GM18867 (cell line): Measurements from ENCODE around the gene CYB561D2.

Experiments
- ATAC-seq: cut with Tn5 transposase; IDR thresholded peaks from one replicate; pipeline ENCODE4 v1.9.1; 2021; ENCODE audit warnings: mild to moderate bottlenecking, moderate library complexity; ENCODE audit not compliant: unreplicated experiment

The CYB561D2 gene

DNA sequence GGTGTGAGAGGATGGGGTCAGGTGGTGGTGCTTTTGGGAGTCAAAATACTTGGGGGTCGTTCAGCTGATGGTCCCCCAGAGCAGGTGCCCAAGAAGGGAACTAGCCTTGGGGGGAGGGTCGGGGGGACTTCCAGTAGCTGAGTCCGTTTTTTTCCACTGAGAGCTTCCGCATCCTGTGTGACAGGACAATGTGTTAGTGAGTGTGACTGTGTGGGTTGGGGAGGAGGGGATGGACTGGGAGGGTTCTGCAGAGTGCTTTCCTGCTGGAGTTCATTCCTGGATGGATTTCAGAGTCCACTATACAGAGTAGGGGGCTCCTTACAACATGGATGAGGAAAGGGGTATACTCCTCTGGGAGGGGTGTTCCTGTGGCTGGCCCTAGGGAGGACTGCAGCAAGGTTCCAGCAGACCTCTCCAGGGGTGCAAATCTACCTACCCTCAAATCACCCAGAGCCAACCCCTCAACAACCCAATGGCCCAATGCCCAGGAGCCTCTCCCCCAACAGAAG lies 27.5 kb upstream of the CYB561D2 start:
- no peak for ATAC-seq

GRCh38 chr3:50323614-50324199 lies 27.0 kb upstream of the CYB561D2 start:
- no peak for ATAC-seq

DNA sequence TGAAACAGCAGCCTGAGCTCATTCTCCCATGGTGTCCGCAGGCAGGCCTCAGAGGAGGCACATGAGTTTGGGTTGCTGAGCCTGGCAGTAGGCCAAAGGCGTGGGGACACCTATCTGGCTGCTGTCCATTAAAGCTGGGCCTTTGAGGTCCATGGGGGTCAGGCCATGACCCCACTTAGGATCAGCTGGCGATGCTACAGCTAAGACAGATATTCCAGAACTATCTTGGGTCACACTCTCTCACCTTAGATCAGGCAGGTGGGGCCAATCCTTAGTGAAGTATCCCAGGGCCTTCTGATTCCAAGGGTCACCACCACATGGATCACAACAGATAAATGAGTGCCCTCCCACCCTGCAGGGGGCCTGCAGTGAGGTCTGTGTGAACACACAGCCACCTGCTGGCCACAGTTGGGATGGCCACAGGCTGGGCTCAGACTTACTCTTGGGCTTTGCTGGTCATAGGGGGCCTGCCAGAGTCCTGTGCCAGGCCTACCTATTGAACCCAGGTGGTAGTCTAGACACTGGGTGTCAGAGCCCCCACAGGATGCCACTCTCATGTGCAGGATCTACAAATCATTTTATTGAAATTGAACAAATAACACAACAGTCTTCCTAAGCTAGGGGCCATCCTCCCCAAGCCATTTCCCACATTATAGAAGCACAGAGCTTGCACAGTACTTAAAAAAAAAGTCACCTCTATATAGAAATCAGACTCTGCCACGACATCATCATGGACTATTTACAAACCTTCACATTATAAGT lies 26.1 kb upstream of the CYB561D2 start:
- no peak for ATAC-seq

DNA sequence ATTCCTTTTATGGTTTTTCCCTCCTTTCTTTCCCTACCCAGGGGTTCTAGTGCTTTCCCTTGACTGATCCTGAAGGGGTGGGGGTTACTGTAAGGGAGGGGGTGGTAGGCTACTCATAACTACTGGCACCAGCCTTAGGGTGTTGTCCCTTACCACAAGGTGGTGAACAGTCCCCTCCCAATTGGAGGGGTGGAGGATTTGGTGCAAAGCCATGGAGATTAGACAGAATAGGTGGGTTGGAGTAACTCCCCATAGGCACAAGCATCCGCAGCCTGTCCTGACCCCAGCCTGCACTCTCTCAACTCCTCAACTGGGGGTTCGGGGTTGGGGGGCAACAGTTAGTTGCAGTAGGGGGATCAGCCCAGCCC lies 25.6 kb upstream of the CYB561D2 start:
- no peak for ATAC-seq

- ATAC-seq, result no peak
These were observed 25.0 kb upstream of the CYB561D2 start for GRCh38 chr3:50325497-50326181.

DNA sequence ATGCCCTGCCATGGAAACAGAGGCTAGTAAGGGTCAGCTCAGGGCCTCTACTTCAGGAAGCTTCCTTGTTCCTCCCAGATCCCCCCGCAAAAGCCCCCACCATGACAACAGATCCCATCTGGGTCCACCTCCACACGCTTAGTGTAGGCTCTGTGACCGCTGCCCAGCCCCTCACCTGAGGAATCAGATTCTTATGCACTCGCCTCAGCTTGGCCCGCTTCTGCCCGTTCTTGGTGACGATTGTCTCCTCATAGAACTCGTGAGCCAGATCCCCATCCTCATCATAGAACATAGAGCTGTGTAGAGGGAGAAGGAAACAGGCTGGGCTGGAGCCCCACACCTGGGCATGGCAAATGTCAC lies 24.5 kb upstream of the CYB561D2 start:
- ATAC-seq, result no peak

DNA sequence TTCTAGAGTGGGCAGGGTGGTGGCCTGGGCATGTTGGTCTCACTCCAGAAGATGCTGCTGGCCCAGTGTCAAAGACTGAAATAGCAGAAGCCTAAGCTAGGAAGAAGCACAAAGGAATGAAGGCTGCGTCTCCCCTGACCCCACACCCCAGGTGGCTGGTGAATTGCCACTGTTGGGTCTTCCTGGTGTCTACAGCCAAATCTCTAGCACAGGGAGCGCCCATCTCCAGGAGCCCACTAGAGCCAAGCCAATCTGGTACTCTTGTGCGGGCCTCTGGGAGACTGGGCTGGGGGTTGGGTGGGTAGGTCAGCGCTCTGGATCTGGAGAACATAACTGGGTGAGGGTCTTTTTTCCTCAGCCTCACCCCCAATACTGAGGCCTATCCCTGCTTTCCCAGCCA lies 23.5 kb upstream of the CYB561D2 start:
- ATAC-seq, result no peak

- peak; percentile 83 for ATAC-seq
These were observed 22.5 kb upstream of the CYB561D2 start, which contains the start of gene TUSC2 for GRCh38 chr3:50327943-50328691. Gene TUSC2 (minus strand): TSS chr3:50328223. CDS start chr3:50328099, 124 bp downstream.

DNA sequence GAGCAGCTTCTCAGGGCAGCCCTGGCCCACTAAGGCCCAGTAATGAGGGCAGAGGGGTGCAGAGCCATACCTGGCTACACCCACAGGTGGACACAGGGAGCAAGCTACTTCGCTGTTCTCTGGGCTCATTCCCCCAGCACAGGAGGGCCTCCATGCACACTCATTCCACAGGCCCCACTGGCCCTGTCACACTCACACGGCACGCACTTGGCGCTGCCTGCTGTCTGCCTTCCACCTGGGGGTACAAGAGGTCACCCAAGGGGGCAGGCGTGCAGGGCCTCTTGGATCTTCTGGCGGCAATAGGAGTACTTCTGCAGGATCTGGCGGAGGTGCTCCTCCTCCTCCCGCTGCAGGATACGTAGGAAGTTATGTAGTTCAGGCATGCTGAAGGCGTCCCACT lies 20.3 kb upstream of the CYB561D2 start:
- no peak for ATAC-seq

- no peak for ATAC-seq
These were observed 19.2 kb upstream of the CYB561D2 start for GRCh38 chr3:50331364-50331907.

- no peak for ATAC-seq
These were observed 16.8 kb upstream of the CYB561D2 start for GRCh38 chr3:50333744-50334328.

DNA sequence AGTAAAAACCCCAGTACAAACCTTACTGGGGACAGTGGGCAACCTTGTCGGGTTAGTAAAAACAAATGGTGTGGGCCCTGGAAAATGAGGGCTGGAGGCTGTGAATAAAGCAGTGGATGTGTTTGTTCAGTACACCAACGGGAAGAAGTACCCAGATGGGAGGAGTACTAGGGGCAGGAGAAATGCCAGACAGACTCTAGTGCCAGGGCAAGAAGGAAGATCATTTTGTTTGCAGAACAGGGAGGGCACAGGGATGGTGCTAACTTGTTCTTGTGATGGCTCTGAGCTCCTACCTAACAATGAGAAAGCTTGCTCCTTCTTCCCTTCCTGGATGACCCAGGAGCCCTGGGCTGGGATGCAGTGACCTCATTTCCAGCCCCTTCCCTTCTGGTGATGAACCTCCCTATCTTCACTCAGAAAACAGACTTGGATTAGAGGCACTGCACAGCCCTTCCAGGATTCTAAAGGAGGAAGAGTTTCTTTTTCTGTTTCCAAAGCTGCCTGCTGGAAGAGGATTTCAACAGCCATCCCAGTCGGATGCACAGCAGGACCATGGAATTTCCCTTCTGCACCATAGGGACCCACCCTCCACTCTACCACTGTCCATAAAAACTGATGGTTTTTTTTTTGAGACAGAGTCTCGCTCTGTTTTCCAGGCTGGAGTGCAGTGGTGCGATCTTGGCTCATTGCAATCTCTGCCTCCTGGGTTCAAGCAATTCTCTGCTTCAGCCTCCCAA lies 16.2 kb upstream of the CYB561D2 start:
- ATAC-seq, result no peak

DNA sequence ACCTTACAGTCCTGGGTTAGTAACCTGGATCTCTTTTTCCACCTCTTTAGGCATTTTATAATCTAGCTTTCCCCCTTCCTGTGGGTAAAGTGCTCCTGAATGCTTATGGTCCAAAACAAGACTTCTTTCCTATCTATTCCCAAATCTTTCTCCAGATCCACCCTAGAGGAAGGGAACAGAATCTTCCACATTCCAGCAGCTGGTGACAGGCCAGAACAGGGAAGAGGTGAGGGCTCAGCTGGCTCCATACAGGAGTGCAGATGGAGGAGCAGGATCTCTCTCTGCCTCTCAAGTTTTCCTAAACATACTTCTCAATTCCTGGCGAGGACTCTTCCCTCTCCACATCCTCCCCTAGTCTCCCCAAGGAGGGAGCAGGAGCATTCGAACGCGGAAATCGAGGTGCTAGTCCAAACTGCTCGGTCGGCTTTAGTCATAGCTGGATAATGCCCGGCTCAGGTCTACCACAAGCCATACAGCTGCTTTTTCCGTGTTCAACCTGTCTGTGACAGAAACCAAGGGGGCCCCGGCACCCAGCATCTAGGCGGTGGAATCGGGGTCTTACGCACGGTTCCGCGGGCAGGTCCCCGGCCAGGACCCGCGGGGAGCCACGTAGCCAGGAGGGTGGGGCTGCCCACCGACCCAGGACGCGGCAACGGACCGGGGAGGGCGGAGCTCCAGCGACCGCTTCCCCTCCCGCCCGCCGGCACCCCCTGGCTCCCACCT lies 14.0 kb upstream of the CYB561D2 start:
- ATAC-seq, result peak; percentile 32

GRCh38 chr3:50337175-50337861 lies 13.3 kb upstream of the CYB561D2 start:
- ATAC-seq, result peak; percentile 69

DNA sequence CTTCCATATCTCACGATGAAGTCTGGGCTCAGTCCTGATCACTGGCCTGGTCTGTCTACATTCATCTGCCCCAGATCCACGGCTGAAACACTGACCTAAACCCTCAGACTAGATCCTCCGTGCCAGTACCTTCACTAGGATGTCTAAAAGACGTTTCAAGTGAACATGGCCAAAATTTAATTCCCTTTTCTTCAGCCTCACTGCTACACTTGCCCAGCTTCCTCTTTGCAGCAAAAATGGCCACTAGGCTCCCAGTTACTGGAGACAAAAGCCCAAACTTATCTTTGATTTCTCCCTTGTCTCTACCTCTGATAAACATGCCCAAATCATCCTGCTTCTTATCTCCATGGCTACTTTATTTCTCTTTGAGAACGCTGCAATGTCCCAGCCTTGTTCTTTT lies 11.7 kb upstream of the CYB561D2 start:
- ATAC-seq, result no peak

DNA sequence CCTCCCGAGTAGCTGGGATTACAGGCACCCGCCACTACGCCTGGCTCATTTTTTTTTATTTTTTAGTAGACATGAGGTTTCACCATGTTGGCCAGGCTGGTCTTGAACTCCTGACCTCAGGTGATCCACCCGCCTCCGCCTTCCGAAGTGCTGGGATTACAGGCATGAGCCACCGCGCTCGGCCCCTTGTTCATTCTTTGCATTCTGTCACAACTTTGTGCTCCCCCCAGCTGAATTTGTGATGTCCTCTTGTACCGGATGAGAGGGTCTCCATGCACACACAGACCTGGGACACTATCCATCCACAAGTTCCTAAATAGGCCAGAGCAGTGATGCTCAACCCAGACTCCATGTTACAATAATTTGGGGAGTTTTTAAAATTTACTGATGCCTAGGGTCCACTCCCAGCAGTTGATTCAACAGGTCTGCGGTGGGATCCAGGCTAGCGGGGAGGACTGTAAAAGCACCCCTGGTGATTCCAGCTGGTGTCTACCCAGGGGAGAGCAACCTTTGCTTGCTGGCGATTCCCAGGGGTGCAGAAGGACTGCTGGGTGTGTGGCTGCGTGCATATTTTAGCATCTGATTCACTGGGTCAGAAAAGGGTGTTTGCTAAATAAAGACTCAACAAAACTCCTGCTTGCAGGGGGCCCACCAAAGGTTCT lies 11.0 kb upstream of the CYB561D2 start:
- ATAC-seq, result no peak

- no peak for ATAC-seq
These were observed 10.6 kb upstream of the CYB561D2 start for GRCh38 chr3:50340147-50340447.
